ENCODE measurements around the gene FOXN1.
A peak's percentile ranks its signal among the peaks of the same experiment; 100 is the strongest.

FOXN1 gene

DNA sequence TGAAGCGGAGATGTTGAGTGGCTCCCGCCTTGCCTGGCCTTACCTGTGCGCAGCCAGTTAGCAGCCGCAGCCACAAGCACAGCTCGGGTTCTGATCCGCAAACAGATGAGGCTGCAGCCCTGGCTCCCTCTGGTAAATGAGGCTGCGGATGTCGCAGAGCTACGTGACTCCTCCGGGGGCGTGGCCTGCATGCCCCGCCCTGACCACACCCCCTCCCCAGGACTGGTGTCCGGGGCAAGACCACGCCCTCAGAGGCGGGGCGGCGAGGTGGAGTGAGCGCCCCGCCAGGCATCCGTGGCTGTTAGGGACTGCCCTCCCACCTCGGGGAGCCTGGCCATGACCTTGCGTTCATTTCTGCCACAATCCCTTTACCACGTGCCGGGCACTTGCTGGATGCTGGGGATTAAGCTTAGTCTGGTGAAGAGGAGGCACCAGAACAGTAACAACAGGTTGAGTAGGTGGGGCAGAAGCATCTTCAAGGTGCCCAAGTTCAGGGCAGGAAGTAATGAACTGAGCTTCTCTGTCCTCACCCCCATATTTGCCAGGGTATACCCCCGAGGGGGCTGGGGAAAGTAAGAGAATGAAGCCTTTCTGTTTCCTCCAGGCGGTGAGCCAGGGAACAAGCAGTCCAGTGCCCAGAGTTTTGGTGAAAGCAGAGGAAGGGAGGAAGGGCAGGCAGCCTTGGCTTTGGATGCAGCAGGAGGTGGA lies 70.8 kb downstream of the FOXN1 start, which contains the start of gene ALDOC:
Gene ALDOC (minus strand): TSS at position 138 of the 708 bp plus-strand sequence. CDS start 1,363 bp downstream, outside the sequence.
- DNase-seq: peak; percentile 99

- no peak for DNase-seq
These were observed 71.3 kb downstream of the FOXN1 start for GRCh38 chr17:28577466-28577824.

DNA sequence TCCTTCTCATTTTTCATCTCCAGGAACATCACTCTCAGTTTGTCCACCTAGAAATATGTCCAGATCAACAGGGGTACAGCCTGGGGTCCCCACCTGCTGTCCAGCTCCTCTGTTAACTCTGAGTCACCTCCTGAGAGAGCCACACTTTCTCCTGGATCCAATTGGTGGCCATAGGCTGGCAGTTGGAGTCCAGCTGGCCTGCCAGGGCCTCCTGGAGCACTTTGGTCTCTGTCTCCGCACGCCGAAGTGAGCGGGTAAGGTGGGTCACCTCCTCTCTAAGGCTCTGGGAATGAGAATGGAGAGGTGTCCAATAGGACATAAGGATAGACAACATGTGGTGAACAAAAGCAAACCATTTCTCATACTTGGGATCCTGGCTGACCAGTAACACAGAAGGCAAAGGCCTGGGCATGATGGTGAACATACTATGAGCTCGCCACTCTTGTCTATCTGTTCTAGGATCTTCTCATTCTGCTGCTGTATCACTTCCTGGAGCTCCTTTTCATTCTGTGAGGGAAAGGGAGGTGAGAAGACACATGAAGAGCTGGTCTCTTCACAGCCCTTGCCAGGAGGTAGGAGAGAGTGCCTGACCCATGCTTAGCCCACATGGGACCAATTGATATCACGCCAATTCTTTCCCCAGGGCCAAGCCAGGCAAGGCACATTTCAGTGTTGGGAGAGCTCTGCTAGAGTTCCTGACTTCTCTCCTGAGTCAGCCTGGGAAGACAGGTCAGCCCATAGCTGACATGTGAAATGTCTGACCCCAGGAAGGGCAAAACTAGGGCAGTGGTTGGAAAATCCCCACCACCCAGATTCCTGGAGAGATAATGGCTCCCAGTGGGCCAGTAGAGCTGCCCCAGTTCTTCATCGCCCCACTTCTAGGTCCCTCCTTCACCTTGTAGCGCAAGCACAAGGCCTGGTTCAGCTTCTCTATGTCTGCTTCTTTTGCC lies 72.4 kb downstream of the FOXN1 start:
- DNase-seq: no peak

DNA sequence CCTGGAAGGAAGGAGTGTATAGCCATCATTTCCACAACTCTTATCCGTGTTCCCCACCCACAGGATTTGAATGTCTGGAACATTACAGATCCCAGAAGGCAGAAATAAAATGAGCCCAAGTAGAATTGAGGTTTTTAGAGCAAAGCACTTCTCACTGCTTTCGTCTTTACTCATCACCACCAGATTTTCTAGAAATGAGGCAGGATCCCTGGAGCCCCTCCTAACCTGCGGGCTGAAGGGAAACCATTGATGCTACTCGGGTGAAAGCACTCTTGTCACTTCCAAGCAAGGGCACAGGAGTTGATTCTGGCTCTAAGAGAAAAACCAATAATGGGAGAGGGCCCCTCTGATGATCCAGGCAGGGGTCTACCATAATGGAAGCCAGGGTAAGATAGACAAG lies 73.4 kb downstream of the FOXN1 start:
- DNase-seq: peak; percentile 41 to 55

DNA sequence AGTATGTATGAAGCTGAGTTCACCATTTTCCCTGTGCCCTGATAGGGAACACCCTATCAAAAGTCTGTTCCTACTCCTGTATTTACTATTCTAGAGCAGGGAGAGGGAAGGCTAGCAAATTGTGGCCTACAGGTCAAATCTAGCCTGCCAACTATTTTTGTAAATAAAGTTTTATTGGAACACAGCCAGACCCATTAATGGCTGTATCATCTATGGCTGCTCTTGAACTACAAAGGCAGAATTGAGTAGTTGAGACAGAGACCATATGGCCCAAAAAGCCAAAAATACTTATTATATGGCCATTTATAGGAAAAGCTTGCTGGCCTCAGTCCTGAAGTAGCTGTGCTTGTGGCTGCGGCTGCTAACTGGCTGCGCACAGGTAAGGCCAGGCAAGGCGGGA lies 74.8 kb downstream of the FOXN1 start:
- no peak for DNase-seq

DNA sequence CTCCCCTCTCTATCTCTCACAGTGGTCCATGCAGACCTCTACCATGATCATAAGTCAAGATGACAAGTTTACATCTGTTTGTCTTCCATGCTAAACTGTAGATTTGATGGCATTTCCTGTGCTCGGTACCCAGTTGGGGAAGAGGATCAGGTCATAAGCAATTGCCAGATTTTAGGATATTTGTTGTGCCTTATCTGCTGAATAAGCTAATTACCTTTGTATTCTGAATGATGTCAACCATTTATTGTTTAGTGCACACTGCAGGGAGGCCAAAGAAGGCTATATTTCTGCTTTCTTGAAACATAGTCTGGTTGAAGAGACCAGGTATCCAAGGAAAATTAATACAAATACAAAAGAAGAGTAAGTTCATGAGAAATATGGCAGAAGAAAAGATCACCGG lies 76.4 kb downstream of the FOXN1 start:
- DNase-seq: no peak

DNA sequence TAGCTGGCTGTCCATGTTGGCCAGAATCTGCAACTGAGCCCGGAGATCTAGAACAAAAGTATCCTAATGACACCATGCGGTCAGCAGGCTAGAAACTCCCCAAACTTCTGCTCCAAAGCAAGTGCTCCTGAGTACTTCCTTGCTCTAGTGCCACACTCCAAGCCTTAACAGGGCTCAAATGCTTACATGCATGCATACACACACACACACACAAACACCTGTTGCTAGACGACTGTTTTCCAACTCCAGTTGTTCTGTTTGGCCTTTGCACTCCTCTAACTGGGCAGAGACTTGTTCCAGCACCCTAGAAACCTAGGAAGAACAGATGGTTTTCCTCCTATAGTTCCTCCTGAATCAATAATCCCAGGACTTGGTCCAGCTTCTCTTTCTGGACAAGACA lies 78.3 kb downstream of the FOXN1 start:
- DNase-seq: no peak

DNA sequence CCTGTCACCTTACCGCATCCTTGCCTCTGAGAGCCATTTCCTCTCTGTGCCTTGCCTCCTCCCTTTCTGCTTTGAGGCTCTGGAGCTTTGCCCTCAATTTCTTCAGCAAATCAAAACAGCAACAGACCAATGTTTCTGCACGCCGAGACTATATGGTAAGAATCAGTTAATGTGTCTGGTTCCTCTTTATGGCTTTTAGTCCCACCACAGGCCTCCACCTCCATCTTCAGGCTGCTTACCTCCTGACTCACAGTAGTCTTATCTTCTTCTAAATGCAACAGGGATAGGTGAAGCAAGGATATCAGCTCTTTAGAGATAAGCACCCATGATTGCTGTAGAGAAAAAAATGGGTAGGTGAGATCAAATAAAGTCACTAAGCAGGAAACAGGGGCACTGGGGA lies 79.7 kb downstream of the FOXN1 start:
- DNase-seq: no peak
